HepG2 (cell line): Measurements from ENCODE around the gene SLC29A2. TPM values are rescaled to one million over a fixed set of nuclear protein-coding genes. Genes with fewer than 3 reads are reported as not detected.

Experiments
- CBX2 ChIP-seq, 2 experiments: fragments of 200-600 bp in 1 of 2; sonication (generic); formaldehyde crosslinking in 1 of 2; IDR thresholded peaks; 2 replicates each; pipeline versions ENCODE4 v1.7.0 to v1.8.1; 2018 to 2022; ENCODE audit warnings: low read depth in 2 of 2, low read length in 1 of 2, mild to moderate bottlenecking in 1 of 2, missing genetic modification reagents in 1 of 2
- HCFC1 ChIP-seq: fragments of 150-350 bp; IDR thresholded peaks from 2 replicates; pipeline ENCODE4 v1.6.1; 2014; ENCODE audit warnings: low read depth, low read length
- HNF4A ChIP-seq: sonication (generic); formaldehyde crosslinking; IDR thresholded peaks from 2 replicates; pipeline ENCODE4 v1.4.0; 2020; ENCODE audit warnings: missing genetic modification reagents
- HNRNPK ChIP-seq: fragments of 200-400 bp; formaldehyde crosslinking; IDR thresholded peaks from 2 replicates; pipeline ENCODE4 v1.6.1; 2018; ENCODE audit warnings: low read length, low read depth, moderate library complexity, mild to moderate bottlenecking; ENCODE audit not compliant: poor library complexity, severe bottlenecking
- IRF2 ChIP-seq: IDR thresholded peaks from 2 replicates; pipeline ENCODE4 v1.6.1; 2018; ENCODE audit warnings: missing genetic modification reagents, missing compliant biosample characterization
- IRX3 ChIP-seq: sonication (generic); formaldehyde crosslinking; IDR thresholded peaks from 2 replicates; pipeline ENCODE4 v1.8.1; 2023; ENCODE audit warnings: mild to moderate bottlenecking, low read depth, missing genetic modification reagents, borderline replicate concordance
- ISX ChIP-seq: sonication (generic); formaldehyde crosslinking; conservative IDR thresholded peaks from 2 replicates; pipeline ENCODE4 v1.5.0; 2020; ENCODE audit warnings: missing genetic modification reagents
- KDM5B ChIP-seq: sonication (generic); formaldehyde crosslinking; IDR thresholded peaks from 2 replicates; pipeline ENCODE4 v1.4.0; 2020; ENCODE audit warnings: missing genetic modification reagents, mild to moderate bottlenecking, borderline replicate concordance
- MEIS2 ChIP-seq: sonication (generic); formaldehyde crosslinking; IDR thresholded peaks from 2 replicates; pipeline ENCODE4 v1.9.0; 2021; ENCODE audit warnings: mild to moderate bottlenecking, missing genetic modification reagents
- MTA3 ChIP-seq: sonication (generic); formaldehyde crosslinking; IDR thresholded peaks from 2 replicates; pipeline ENCODE4 v1.4.0; 2020; ENCODE audit warnings: missing genetic modification reagents
- MYC ChIP-seq: sonication (generic); formaldehyde crosslinking; IDR thresholded peaks from 2 replicates; pipeline ENCODE4 v1.9.0; 2021; ENCODE audit warnings: missing genetic modification reagents, borderline replicate concordance
- PHF8 ChIP-seq: sonication (generic); formaldehyde crosslinking; IDR thresholded peaks from 2 replicates; pipeline ENCODE4 v1.5.0; 2020; ENCODE audit warnings: missing genetic modification reagents
- SALL2 ChIP-seq: sonication (generic); formaldehyde crosslinking; IDR thresholded peaks from 2 replicates; pipeline ENCODE4 v1.8.1; 2023; ENCODE audit warnings: mild to moderate bottlenecking, missing genetic modification reagents, inconsistent platforms
- SCMH1 ChIP-seq: sonication (generic); formaldehyde crosslinking; IDR thresholded peaks from 2 replicates; pipeline ENCODE4 v1.9.0; 2021; ENCODE audit warnings: missing genetic modification reagents, mild to moderate bottlenecking, borderline replicate concordance
- SIN3A ChIP-seq: IDR thresholded peaks from 2 replicates; pipeline ENCODE4 v1.6.1; 2011; ENCODE audit warnings: low read depth, mild to moderate bottlenecking, control low read depth, low read length, borderline replicate concordance
- SIX1 ChIP-seq: sonication (generic); formaldehyde crosslinking; IDR thresholded peaks from 2 replicates; pipeline ENCODE4 v1.4.0; 2020; ENCODE audit warnings: missing genetic modification reagents, borderline replicate concordance
- ZNF136 ChIP-seq: sonication (generic); formaldehyde crosslinking; IDR thresholded peaks from 2 replicates; pipeline ENCODE4 v1.8.1; 2022; ENCODE audit warnings: low read depth, mild to moderate bottlenecking, moderate library complexity, missing genetic modification reagents
- ZNF17 ChIP-seq: sonication (generic); formaldehyde crosslinking; IDR thresholded peaks from 2 replicates; pipeline ENCODE4 v1.5.0; 2020; ENCODE audit warnings: mild to moderate bottlenecking, missing genetic modification reagents
- ZNF281 ChIP-seq: sonication (generic); formaldehyde crosslinking; IDR thresholded peaks from 2 replicates; pipeline ENCODE4 v1.4.0; 2020; ENCODE audit warnings: missing genetic modification reagents, borderline replicate concordance
- ZNF30 ChIP-seq: sonication (generic); formaldehyde crosslinking; IDR thresholded peaks from 2 replicates; pipeline ENCODE4 v1.5.0; 2020; ENCODE audit warnings: mild to moderate bottlenecking, missing genetic modification reagents
- ZNF33B ChIP-seq: sonication (generic); formaldehyde crosslinking; IDR thresholded peaks from 2 replicates; pipeline ENCODE4 v1.5.1; 2020; ENCODE audit warnings: mild to moderate bottlenecking, missing genetic modification reagents
- ZNF34 ChIP-seq: sonication (generic); formaldehyde crosslinking; IDR thresholded peaks from 2 replicates; pipeline ENCODE4 v1.4.0; 2020; ENCODE audit warnings: mild to moderate bottlenecking, missing genetic modification reagents, borderline replicate concordance
- ZNF790 ChIP-seq: sonication (generic); formaldehyde crosslinking; IDR thresholded peaks from 2 replicates; pipeline ENCODE4 v1.8.0; 2022; ENCODE audit warnings: missing genetic modification reagents, mild to moderate bottlenecking, borderline replicate concordance
- polyA plus RNA-seq, 8 experiments: library from polyadenylated mRNA; depleted of rRNA in 3 of 8; stranded (reverse) in 7 of 8; unstranded in 1 of 8; fragments of >200 nt; fragmentation: Illumina TruSeq in 4 of 8; extraction: Trizol in 4 of 8; gene quantifications; 2 replicates each; pipeline versions ENCODE4 v1.2.1 to v1.2.3, GENCODE V29; 2011 to 2016; ENCODE audit warnings: low read depth in 4 of 8, missing spikeins in 1 of 8, mixed read lengths in 1 of 8; ENCODE audit not compliant: insufficient read depth in 1 of 8
- total RNA-seq, 5 experiments: library from RNA; depleted of rRNA; stranded (reverse); fragments of >200 nt; fragmentation: Illumina TruSeq; extraction: Trizol; gene quantifications; 2 replicates each; pipeline ENCODE4 v1.2.3, GENCODE V29; 2016; ENCODE audit warnings: low read depth in 1 of 5
- TF ChIP-seq, protein P1 (sequence below), 2 experiments: IDR thresholded peaks; 2 replicates each; pipeline ENCODE4 v1.6.1; 2011 to 2012; ENCODE audit warnings: low read length in 2 of 2, borderline replicate concordance in 1 of 2, low read depth in 1 of 2, mild to moderate bottlenecking in 1 of 2, moderate library complexity in 1 of 2

SLC29A2 gene
- total and polyA plus RNA-seq, 2 of the 13 experiments (the other 11 are each of a cell fraction or from before 2014, with no cell fraction given) = 0.63 to 0.66 TPM

DNA sequence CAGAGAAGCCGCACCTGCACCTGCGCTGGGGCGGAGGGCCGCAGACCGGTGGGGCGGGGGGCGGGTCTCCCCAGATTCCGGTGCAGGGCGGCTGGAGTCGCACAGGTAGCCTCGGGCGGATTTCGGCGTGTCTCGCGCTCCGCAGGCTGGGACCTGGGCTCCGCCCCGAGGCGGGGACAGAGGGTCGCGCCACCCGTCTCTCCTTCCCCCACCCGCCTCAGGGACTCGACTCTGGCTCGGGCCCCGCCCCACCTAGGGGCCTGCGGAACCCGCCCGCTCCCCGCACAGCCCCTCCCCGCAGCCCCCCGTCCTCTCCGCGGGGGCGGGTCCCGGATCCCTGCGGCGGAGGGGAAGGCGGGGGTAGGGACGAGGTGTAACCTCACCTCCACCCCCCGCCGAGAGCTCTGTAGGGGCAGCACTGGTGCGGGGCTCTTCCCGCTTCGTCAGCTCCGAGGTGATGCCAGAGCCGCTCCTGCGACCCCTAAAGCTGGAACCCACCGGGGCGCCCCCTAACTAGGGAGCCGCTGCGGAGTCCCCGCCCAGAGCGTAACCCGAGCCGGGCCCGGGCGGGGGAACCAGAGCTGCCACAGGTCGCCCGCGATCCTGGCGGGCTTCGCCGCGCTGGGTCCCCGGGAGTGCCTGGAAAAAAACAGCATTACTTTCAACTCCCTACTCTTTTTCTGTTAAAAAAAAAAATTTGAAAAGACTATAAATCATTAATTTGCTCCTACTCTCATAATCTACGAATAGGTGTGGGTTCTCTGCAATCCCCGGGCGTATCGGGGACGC is at the start of gene SLC29A2 (continued):
- TF ChIP-seq IRF2 (CRISPR knock-in tag) (no peak), SIX1 (CRISPR knock-in tag) (peak; percentile 87; the same call in 1 of the 2 replicates), ZNF136 (CRISPR knock-in tag) (no peak), ZNF281 (CRISPR knock-in tag) (peak; percentile 35; the same call in 1 of the 2 replicates), PHF8 (CRISPR knock-in tag) (peak; percentile 27; the same call in 1 of the 2 replicates), MYC (CRISPR knock-in tag) (no peak), HNF4A (no peak), CBX2 (IDR thresholded peaks at IDR 0.05; ENCODE audit: low read depth, low read length) (no peak), CBX2 (CRISPR knock-in tag; IDR thresholded peaks at IDR 0.05; ENCODE audit: low read depth) (no peak), ZNF34 (CRISPR knock-in tag) (no peak), HCFC1 (no peak), SIN3A (no peak), IRX3 (CRISPR knock-in tag) (0 out of 2 replicates have a peak, but pooled peaks have one; percentile 26), ISX (CRISPR knock-in tag) (no peak), HNRNPK (peak; percentile 17), SCMH1 (CRISPR knock-in tag) (no peak), ZNF17 (CRISPR knock-in tag) (no peak), MEIS2 (no peak), SALL2 (CRISPR knock-in tag) (no peak), ZNF790 (no peak), MTA3 (CRISPR knock-in tag) (no peak), ZNF33B (CRISPR knock-in tag) (no peak), ZNF30 (no peak), KDM5B (CRISPR knock-in tag) (no peak)
- TF ChIP-seq, protein P1, sequence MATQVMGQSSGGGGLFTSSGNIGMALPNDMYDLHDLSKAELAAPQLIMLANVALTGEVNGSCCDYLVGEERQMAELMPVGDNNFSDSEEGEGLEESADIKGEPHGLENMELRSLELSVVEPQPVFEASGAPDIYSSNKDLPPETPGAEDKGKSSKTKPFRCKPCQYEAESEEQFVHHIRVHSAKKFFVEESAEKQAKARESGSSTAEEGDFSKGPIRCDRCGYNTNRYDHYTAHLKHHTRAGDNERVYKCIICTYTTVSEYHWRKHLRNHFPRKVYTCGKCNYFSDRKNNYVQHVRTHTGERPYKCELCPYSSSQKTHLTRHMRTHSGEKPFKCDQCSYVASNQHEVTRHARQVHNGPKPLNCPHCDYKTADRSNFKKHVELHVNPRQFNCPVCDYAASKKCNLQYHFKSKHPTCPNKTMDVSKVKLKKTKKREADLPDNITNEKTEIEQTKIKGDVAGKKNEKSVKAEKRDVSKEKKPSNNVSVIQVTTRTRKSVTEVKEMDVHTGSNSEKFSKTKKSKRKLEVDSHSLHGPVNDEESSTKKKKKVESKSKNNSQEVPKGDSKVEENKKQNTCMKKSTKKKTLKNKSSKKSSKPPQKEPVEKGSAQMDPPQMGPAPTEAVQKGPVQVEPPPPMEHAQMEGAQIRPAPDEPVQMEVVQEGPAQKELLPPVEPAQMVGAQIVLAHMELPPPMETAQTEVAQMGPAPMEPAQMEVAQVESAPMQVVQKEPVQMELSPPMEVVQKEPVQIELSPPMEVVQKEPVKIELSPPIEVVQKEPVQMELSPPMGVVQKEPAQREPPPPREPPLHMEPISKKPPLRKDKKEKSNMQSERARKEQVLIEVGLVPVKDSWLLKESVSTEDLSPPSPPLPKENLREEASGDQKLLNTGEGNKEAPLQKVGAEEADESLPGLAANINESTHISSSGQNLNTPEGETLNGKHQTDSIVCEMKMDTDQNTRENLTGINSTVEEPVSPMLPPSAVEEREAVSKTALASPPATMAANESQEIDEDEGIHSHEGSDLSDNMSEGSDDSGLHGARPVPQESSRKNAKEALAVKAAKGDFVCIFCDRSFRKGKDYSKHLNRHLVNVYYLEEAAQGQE (IDR thresholded peaks at IDR 0.05; ENCODE audit: borderline replicate concordance in 1 of 2, low read depth in 1 of 2, low read length in 2 of 2) = no peak
